NCI-H2081 (cell line): ENCODE results near the gene ITPR3.

Source experiments
- DNase-seq, 2 experiments: peaks; one replicate each; lab custom pipeline; 2025; lab: John Stamatoyannopoulos, UW

ITPR3 gene

GRCh38 chr6:33620856-33621710 lies at the start of gene ITPR3:
ITPR3 (plus strand) TSS chr6:33621322; CDS start chr6:33621603, 281 bp downstream.
- DNase-seq = peak; percentile 54 to 76

DNA sequence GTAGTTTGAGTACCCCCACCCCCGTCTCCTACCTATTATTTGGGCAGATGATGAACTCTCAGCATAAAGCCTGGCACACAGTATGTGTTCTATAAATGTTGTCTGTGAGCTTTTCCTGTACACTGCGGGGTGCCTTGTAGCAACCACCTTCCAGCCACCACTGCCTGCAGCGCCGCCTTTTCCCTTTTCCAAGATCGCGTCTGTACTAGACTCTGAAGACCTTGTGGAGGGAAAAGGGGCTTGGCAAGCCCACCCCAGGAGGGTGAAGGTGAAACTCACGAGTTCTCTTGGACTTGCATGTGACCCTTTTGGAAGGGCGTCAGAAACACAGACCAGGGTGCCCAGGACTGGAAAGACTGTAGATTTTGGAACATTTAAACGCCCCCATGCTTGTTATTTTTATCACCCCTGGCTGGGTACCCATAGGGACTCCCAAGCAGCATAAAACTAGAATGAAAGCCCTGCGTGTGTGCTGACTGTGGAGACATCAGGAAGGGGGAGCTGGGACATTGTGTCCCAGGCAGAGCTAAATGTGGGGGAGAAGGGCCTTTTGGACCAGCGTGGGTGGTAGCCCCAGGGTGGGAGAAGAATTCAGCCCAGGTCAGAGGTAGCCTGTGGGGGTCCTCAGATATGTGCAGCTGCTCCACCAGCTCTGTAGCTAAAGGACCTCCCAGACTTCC lies 49.3 kb upstream of the ITPR3 start:
- peak in 1 of 2 experiments; percentile 39 for DNase-seq

DNA sequence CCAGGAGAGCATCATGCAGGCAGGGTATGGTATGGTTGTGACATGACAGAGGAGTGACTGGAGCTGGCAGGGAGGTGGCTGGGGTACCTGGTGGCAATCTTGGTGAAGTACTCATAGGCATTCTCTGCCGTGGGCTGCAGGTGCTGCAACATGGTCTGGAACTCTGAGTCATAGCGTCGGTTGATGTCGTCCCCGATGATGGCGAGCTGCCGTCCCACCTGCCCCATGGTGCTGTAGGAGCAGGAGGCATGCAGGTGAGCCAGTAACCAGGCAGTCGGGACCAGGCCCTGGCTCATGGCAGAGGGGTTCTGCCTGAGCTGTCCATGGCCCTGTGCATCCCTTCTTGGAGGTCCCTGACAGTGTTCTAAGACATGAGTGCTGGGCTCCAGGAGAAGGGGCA lies 45.9 kb upstream of the ITPR3 start:
- no peak for DNase-seq

DNA sequence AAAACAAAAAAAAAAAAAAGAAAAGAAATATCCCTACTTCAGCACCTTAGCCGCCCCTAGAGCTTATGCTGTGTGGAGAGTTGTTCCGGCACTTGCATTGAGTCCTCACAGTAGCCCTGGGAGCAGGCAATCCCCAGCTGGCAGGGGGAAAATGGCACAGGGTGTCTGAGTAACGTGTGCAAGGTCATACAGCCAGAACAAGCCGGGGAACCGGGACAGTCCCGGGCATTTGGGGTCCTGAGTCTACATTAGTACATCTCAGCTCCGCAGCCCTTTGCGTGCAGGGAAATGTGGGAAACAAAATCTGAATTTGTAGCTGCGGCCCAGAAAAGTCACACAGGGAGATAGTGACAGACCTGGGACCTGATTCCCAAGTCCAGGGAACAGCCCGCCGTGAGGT lies 44.5 kb upstream of the ITPR3 start:
- no peak for DNase-seq

DNA sequence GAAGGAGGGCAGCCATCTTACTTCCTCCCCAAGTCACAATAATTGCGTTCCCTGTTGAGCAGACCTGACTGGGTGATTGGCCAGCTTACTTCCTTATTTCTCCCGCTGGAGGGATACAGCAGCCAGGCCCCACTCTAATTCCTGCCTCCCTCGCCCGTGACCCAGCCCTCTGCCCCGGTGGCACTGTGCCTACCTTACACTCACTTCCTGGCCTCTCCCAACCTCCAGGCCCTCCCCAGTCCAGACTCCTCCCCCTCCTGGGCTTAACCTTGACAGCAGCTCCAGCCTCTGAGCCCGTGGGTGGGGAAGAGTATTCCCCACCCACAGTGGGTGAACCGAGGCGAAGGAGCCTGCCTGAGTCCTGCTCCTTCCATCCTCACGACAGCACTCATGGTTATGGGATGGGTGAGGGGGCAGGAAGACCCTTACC lies 44.0 kb upstream of the ITPR3 start:
- DNase-seq = no peak

- no peak for DNase-seq
Measured at GRCh38 chr6:33577718-33578117, 43.4 kb upstream of the ITPR3 start.

DNA sequence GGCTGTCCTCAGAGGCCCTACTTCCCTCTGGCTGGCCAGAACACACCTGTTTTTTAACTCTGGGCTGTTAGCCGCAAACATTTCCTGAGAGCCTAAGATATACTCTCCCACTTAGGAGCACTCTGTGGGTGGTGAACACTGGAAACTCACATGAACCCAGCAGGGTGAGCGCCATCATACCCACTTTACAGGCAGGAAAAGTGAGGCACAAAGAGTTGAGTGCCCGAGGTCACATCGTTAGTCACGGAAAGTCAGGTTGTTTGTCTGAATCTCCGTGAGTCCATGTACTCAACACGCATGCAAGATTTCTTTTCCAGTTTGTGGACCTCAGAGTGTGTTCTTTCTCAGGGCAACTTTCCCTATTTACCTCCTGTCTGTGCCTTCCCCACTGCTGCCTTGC lies 43.0 kb upstream of the ITPR3 start:
- DNase-seq = no peak

- no peak for DNase-seq
Measured at GRCh38 chr6:33578588-33579011, 42.5 kb upstream of the ITPR3 start.

GRCh38 chr6:33579828-33580714 lies 41.1 kb upstream of the ITPR3 start, which contains the start of gene BAK1:
BAK1 (minus strand) TSS chr6:33580276; CDS start chr6:33577604, 2,672 bp downstream.
- DNase-seq = peak; percentile 87 to 91

DNA sequence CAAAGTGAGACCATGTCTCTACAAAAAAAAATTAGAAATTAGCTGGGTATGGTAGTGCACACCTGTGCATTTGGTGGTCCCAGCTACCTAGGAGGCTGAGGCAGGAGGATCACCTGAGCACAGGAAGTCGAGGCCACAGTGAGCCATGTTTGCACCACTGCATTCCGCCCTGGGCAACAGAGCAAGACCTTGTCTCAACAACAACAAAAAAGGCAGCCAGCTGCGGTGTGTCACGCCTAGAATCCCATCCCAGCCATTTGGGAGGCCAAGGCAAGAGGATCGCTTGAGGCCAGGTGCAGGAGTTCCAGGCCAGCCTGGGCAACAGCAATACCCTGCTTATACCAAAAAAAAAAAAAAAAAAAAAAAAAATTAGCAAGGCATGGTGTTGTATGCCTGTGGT lies 39.9 kb upstream of the ITPR3 start:
- no peak for DNase-seq

DNA sequence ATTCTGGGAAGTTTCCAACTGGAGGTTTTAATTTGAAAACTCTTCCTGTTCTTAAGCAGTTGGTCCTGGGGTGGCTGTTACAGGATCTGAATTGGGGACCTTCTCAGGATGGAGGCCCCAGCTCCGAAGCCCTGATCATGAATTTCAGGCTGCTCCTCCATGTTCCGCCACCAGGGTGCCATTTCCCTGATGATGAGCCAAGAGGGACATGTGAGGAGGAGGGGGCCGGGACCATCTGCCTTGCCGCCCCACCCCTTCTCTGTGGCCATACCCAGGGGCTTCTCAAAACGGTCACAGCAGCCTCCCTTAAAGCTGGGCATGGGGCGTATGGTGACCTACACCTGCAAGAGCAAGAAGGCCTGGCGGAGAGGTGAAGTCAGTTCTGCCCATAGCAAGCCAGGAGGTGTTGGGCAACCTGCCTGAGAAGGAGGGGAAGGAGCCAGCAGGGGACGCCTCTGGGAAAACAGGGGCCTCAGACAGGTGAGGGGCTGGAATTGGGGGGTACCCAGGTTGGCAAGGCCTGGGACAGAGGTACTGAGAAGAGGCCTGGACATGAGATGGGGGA lies 37.4 kb upstream of the ITPR3 start:
- DNase-seq = no peak

DNA sequence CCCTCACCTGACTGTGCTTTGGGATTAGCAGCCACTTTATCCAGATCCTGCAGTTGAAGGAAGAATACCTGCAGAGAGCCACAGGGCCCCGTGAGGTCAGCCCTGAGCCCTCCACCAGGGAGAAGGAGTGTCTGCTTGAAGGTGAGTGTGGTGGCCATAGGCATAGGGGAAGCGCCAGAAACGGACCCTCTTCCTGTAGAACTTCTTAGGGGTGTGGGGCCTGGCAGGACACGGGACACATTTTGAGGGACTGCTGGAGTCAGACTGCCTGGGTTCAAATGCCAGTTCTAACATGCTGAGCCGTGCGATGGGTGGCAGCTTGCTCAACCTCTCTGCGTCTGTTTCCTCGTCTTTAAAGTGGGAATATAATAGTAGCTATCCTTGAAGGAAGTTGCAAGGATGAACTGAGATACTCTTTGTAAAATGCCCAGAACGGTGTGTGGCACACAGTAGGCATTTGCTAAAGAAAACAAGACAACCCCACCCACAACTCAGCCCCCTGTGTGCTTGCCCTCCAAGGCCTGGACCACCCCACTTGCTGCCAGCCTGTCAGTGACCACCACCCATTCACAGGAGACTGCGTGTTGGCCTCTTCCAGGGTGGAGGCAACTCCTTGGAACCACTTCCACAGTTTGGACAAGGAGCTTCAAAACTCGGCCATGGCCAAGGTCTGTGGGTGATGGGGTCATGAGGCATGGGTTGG lies 36.3 kb upstream of the ITPR3 start:
- no peak for DNase-seq

GRCh38 chr6:33585403-33586107 lies 35.6 kb upstream of the ITPR3 start:
- peak; percentile 66 to 75 for DNase-seq

GRCh38 chr6:33586108-33586640 lies 34.9 kb upstream of the ITPR3 start:
- DNase-seq = no peak

GRCh38 chr6:33587529-33587928 lies 33.6 kb upstream of the ITPR3 start:
- DNase-seq = no peak

GRCh38 chr6:33588894-33589293 lies 32.2 kb upstream of the ITPR3 start:
- DNase-seq = no peak

- no peak for DNase-seq
Measured at GRCh38 chr6:33589392-33589730, 31.8 kb upstream of the ITPR3 start.

DNA sequence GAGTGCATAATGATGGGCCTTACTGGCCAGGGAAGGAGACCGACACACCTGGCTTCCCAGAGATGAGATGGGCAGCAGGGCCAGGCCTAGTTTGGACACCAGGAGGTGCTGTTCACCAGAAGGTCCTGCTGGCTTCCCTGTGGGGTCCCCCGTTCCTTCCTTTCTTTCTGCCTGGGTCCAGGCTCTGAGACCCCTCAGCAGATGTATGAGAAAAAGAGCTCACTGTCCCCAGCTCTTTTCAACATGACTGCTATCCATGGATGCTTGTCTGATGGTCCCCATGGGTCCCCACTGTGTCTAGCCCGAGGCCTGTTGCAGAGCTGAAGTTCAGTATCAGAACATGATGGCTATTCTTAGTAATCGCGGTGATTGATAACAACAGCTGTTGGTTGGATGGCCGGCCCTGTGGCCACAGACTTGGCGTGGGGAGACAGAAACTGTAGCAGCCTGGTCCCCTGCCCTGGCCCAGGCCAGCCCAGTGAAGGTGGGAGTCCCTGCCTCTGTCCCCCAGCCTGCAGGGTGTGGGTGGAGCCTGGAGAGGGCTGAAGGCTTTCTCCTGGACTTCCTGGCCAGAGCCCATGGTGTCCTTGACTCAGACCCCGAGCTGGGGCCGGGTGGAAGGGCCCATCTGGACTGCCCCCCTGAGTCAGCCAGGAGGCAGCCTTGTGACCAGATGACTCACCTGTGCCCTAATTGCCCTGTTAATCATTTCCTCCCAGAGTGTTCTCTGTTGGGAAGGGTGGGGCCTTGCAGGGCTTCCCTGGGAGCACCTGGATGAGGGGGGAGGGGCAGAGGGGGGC lies 31.2 kb upstream of the ITPR3 start:
- peak; percentile 52 to 54 for DNase-seq

DNA sequence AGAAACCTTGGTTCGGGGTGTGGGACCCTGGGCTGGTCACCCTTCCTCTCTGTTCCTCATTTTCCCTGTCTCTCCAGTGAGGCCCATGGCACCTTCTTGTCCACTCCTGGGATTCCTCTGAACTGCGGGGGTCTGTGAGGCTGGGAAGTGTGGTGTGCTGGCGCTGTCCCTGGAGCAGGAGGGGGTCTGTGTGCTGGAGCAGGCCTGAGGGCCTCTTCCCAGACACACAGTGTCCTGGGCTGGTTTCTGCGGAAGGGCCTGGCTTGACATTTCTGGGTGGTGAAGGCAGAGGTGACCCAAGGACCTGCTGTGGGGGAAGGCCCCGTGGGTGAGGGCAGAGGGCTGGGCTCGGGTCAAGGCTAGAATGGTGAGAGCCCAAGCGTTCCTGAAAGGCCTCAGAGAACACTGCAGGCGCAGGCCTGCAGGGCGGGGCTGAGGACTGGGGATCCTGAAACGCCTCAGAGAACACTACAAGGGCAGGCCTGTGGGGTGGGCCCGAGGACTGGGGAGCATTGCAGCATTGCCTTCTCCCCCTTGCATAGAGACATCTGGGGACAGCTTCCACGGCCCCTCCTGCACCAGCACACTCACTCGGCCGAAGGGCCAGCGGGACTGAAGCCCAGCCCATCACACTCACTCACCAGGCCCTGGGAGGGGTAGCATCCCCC lies 30.5 kb upstream of the ITPR3 start:
- no peak for DNase-seq
